ENCODE results near the gene MEAK7.

GRCh38 chr16:84508502-84508901 is 4.0 kb upstream of the MEAK7 start:
- TF ChIP-seq TCF12 (IDR thresholded peaks at IDR 0.05; ENCODE audit: low read depth): no peak
- TF ChIP-seq CREB1 (IDR thresholded peaks at IDR 0.05; ENCODE audit: low read depth): no peak
- no peak for TF ChIP-seq TAF1 (IDR thresholded peaks at IDR 0.05; ENCODE audit: low read depth)
- no peak for TF ChIP-seq YY1 (IDR thresholded peaks at IDR 0.05; ENCODE audit: low read depth)
- TF ChIP-seq NFIC (IDR thresholded peaks at IDR 0.05): no peak
- no peak for TF ChIP-seq EP300 (IDR thresholded peaks at IDR 0.05; ENCODE audit: borderline replicate concordance)
- TF ChIP-seq REST (IDR thresholded peaks at IDR 0.05; ENCODE audit: low read depth): no peak
- TF ChIP-seq RAD21 (IDR thresholded peaks at IDR 0.05; ENCODE audit: low read depth): no peak
- no peak for TF ChIP-seq MAX (IDR thresholded peaks at IDR 0.05)
- no peak for TF ChIP-seq EGR1 (IDR thresholded peaks at IDR 0.05)
- TF ChIP-seq ZBTB7A (IDR thresholded peaks at IDR 0.05; ENCODE audit: low read depth): no peak
- no peak for TF ChIP-seq CEBPB (IDR thresholded peaks at IDR 0.05)
- TF ChIP-seq TEAD4 (IDR thresholded peaks at IDR 0.05): no peak

All from Ishikawa (cell line).